GM21576 (cell line): Measurements from ENCODE around the gene GDF10.

ENCODE experiments used
- ATAC-seq: cut with Tn5 transposase; IDR thresholded peaks from one replicate; pipeline ENCODE4 v1.9.1; 2021; ENCODE audit warnings: mild to moderate bottlenecking, moderate library complexity; ENCODE audit not compliant: unreplicated experiment

GDF10 gene

GRCh38 chr10:47268696-47269095 is 31.3 kb upstream of the GDF10 start:
- no peak for ATAC-seq

GRCh38 chr10:47269294-47269693 is 30.7 kb upstream of the GDF10 start:
- ATAC-seq: no peak

GRCh38 chr10:47276071-47276470 is 23.9 kb upstream of the GDF10 start:
- no peak for ATAC-seq

GRCh38 chr10:47276576-47277351 is 23.2 kb upstream of the GDF10 start:
- ATAC-seq: no peak

GRCh38 chr10:47277352-47278151 is 22.4 kb upstream of the GDF10 start:
- ATAC-seq: no peak

GRCh38 chr10:47278152-47278473 is 21.9 kb upstream of the GDF10 start:
- ATAC-seq: no peak

- ATAC-seq: no peak
Measured at GRCh38 chr10:47278720-47279119, 21.3 kb upstream of the GDF10 start.

- no peak for ATAC-seq
Measured at GRCh38 chr10:47279276-47279675, 20.7 kb upstream of the GDF10 start.

- ATAC-seq: no peak
Measured at GRCh38 chr10:47282005-47282656, 17.9 kb upstream of the GDF10 start.

GRCh38 chr10:47282657-47283018 is 17.4 kb upstream of the GDF10 start:
- no peak for ATAC-seq

- ATAC-seq: no peak
Measured at GRCh38 chr10:47283101-47283630, 16.8 kb upstream of the GDF10 start.

- ATAC-seq: no peak
Measured at GRCh38 chr10:47283848-47284247, 16.1 kb upstream of the GDF10 start.

- no peak for ATAC-seq
Measured at GRCh38 chr10:47285381-47286115, 14.4 kb upstream of the GDF10 start.

GRCh38 chr10:47286116-47286505 is 13.9 kb upstream of the GDF10 start:
- no peak for ATAC-seq

- no peak for ATAC-seq
Measured at GRCh38 chr10:47286591-47287315, 13.2 kb upstream of the GDF10 start.

- no peak for ATAC-seq
Measured at GRCh38 chr10:47287365-47287802, 12.6 kb upstream of the GDF10 start.

GRCh38 chr10:47287805-47288204 is 12.2 kb upstream of the GDF10 start:
- ATAC-seq: no peak

GRCh38 chr10:47288236-47288635 is 11.8 kb upstream of the GDF10 start:
- ATAC-seq: no peak

GRCh38 chr10:47288916-47289495 is 11.0 kb upstream of the GDF10 start:
- ATAC-seq: no peak

GRCh38 chr10:47289921-47290320 is 10.1 kb upstream of the GDF10 start:
- no peak for ATAC-seq
